B cell (primary cell): ENCODE results near the gene CSNK1A1. TPM values are rescaled to one million over a fixed set of nuclear protein-coding genes. Genes with fewer than 3 reads are reported as not detected.

ENCODE experiments used
- ATAC-seq: fragments of 200-7000 bp; cut with Tn5 transposase; one replicate; pipeline ENCODE4 v1.10.0; 2021; ENCODE audit warnings: low read depth, mild to moderate bottlenecking, moderate number of reproducible peaks, moderate library complexity
- CTCF ChIA-PET: fragments of 350-600 bp; sonication (Branson Sonifier 250); formaldehyde crosslinking; loops from one replicate; lab custom pipeline; 2021; ENCODE audit warnings: antibody characterized with exemption, inconsistent platforms; lab: Charles Lee
- POLR2A ChIA-PET: fragments of 350-600 bp; sonication (Branson Sonifier 250); formaldehyde crosslinking; loops from one replicate; lab custom pipeline; 2021; ENCODE audit warnings: antibody characterized with exemption; lab: Charles Lee
- DNase-seq: peaks from one replicate; pipeline ENCODE4 v3.0.0; 2013
- H2AFZ ChIP-seq: 2 replicates; pipeline ENCODE4 v1.6.1; 2012; ENCODE audit warnings: mild to moderate bottlenecking, low read depth, low read length; ENCODE audit not compliant: insufficient read depth, poor library complexity, severe bottlenecking
- H3K27ac ChIP-seq, 2 donors: 1 replicate in 1 of 2; 2 replicates in 1 of 2; pipeline ENCODE4 v1.5.1; 2012 to 2013; ENCODE audit warnings: low read length in 2 of 2, mild to moderate bottlenecking in 2 of 2, moderate library complexity in 1 of 2
- H3K27me3 ChIP-seq, 4 experiments: fragments of 200-600 bp in 1 of 4; sonication (generic) in 1 of 4; replicated peaks in 1 of 4; 1 replicate in 2 of 4; 2 replicates in 2 of 4; pipeline versions ENCODE4 v1.6.1 to v1.7.0; 2013 to 2016; ENCODE audit warnings: low read length in 3 of 4, mild to moderate bottlenecking in 2 of 4, mixed read lengths in 1 of 4, moderate library complexity in 1 of 4; ENCODE audit not compliant: insufficient read depth in 4 of 4, control insufficient read depth in 3 of 4; ENCODE audit errors: control extremely low read depth in 1 of 4
- H3K36me3 ChIP-seq, 2 experiments: replicated peaks in 1 of 2; 1 replicate in 1 of 2; 2 replicates in 1 of 2; pipeline versions ENCODE4 v1.6.1 to v1.7.1; 2013; ENCODE audit warnings: low read length in 1 of 2; ENCODE audit not compliant: insufficient read depth in 2 of 2, control insufficient read depth in 1 of 2; ENCODE audit errors: control extremely low read depth in 1 of 2, extremely low read depth in 1 of 2
- H3K4me1 ChIP-seq, 2 donors: fragments of 200-600 bp in 1 of 2; sonication (generic) in 1 of 2; 1 replicate in 1 of 2; 2 replicates in 1 of 2; pipeline versions ENCODE4 v1.5.1 to v1.6.1; 2013 to 2017; ENCODE audit warnings: low read length in 2 of 2; ENCODE audit not compliant: control insufficient read depth in 2 of 2, insufficient read depth in 2 of 2
- H3K4me2 ChIP-seq: replicated peaks from 2 replicates; pipeline ENCODE3; 2012; ENCODE audit warnings: mild to moderate bottlenecking, low read depth, low read length; ENCODE audit not compliant: poor library complexity, severe bottlenecking
- H3K4me3 ChIP-seq, 5 experiments: fragments of 200-600 bp in 1 of 5; sonication (generic) in 1 of 5; 1 replicate in 3 of 5; 2 replicates in 2 of 5; pipeline versions ENCODE4 v1.5.1 to v1.7.0; 2011 to 2016; ENCODE audit warnings: low read length in 4 of 5, mild to moderate bottlenecking in 4 of 5, low read depth in 2 of 5, control low read depth in 1 of 5, moderate library complexity in 1 of 5; ENCODE audit not compliant: insufficient read depth in 1 of 5; ENCODE audit errors: control extremely low read depth in 1 of 5, extremely low read depth in 1 of 5
- H3K79me2 ChIP-seq: fragments of 200-600 bp; sonication (generic); one replicate; pipeline ENCODE4 v1.6.0; 2016; ENCODE audit warnings: low read length; ENCODE audit not compliant: control insufficient read depth, insufficient read depth
- H3K9ac ChIP-seq: fragments of 200-600 bp; sonication (generic); 2 replicates; pipeline ENCODE4 v1.6.1; 2017; ENCODE audit warnings: mild to moderate bottlenecking, low read length, moderate library complexity
- H3K9me3 ChIP-seq, 3 donors: one replicate each; pipeline versions ENCODE4 v1.6.1 to v1.7.1; 2013; ENCODE audit warnings: low read length in 2 of 3; ENCODE audit not compliant: control insufficient read depth in 2 of 3, insufficient read depth in 1 of 3; ENCODE audit errors: control extremely low read depth in 1 of 3
- H4K20me1 ChIP-seq: 2 replicates; pipeline ENCODE4 v1.6.0; 2012; ENCODE audit warnings: mild to moderate bottlenecking, low read length; ENCODE audit not compliant: insufficient read depth, control insufficient read depth, poor library complexity, severe bottlenecking
- H3K27ac Mint-ChIP-seq: one replicate; pipeline ENCODE4 v1.8.0; 2021; ENCODE audit warnings: mixed read lengths
- H3K27me3 Mint-ChIP-seq: one replicate; pipeline ENCODE4 v1.8.0; 2021; ENCODE audit warnings: mixed read lengths
- H3K4me1 Mint-ChIP-seq: one replicate; pipeline ENCODE4 v1.8.0; 2021; ENCODE audit warnings: mixed read lengths
- H3K4me3 Mint-ChIP-seq: one replicate; pipeline ENCODE4 v1.8.0; 2021; ENCODE audit warnings: mixed read lengths
- H3K9me3 Mint-ChIP-seq: one replicate; pipeline ENCODE4 v1.8.0; 2022; ENCODE audit warnings: mixed read lengths; ENCODE audit not compliant: insufficient read depth
- CTCF ChIP-seq: fragments of 200-600 bp; IDR thresholded peaks from one replicate; pipeline ENCODE4 v1.8.0; 2022; ENCODE audit warnings: antibody characterized with exemption, mild to moderate bottlenecking
- EZH2 ChIP-seq: IDR thresholded peaks from 2 replicates; pipeline ENCODE4 v1.6.1; 2012; ENCODE audit warnings: borderline replicate concordance, low read depth, mild to moderate bottlenecking, moderate library complexity, low read length; ENCODE audit not compliant: insufficient read depth, poor library complexity, severe bottlenecking
- WGBS: methylation state at CpG from one replicate; pipeline ENCODE4 v1.1.5; 2013; ENCODE audit warnings: missing lambda C conversion rate; ENCODE audit not compliant: insufficient coverage; 5-methylcytosine and 5-hydroxymethylcytosine counted together
- intact Hi-C: fragments of 100-400 bp; cut with micrococcal nuclease; formaldehyde crosslinking; loops from one replicate; pipeline ENCODE4 v1.10.0; 2022
- polyA plus RNA-seq: library from polyadenylated mRNA; depleted of rRNA; stranded (reverse); fragments of >200 nt; gene quantifications from 2 replicates; pipeline ENCODE4 v1.2.3, GENCODE V29; 2012
- total RNA-seq, 2 donors: library from RNA; stranded (reverse); fragments of 120-200 nt in 1 of 2; gene quantifications; 1 replicate in 1 of 2; 2 replicates in 1 of 2; pipeline versions ENCODE4 v1.2.3 to v1.2.4, GENCODE V29; 2013 to 2022

Gene CSNK1A1
- total and polyA plus RNA-seq, 2 donors (not counting 1 experiment from before 2014, with no cell fraction given): 45.9 to 168 TPM

GRCh38 chr5:149581192-149581861, 30.1 kb upstream of the CSNK1A1 start, which contains the start of gene ARHGEF37:
Gene ARHGEF37, plus strand, starts transcription at chr5:149581498. Its CDS starts 16,272 bp downstream, at chr5:149597770.
- DNase-seq (peak; percentile 36), ATAC-seq (peak; percentile 61)
- H3K27ac ChIP-seq: no peak within 1 kb of the TSS
- peak within 1 kb of the TSS; percentile 84 for H3K4me2 ChIP-seq
- H3K9ac ChIP-seq: peak within 1 kb of the TSS; percentile 62
- H4K20me1 ChIP-seq: no peaks in the 10 kb centered on the region
- H3K27me3 Mint-ChIP-seq: peaks cover 17% of the 10 kb centered on the region
- ChIA-PET CTCF (interaction anchor here (0.6 to 2.3 kb wide), 3 partner anchors 9 to 38 kb away, joined by 4 to 6 read pairs (median 5); no protein-coding TSS in a partner anchor), POLR2A (interaction anchor here (0.5 kb wide), 1 partner anchor 47 kb away, joined by 3 read pairs; no protein-coding TSS in a partner anchor)
- H3K9me3 ChIP-seq: peaks cover 0 to 5% (median 0%) of the 10 kb centered on the region in 3 donors
- peaks cover 10% of the 10 kb centered on the region for H3K4me1 Mint-ChIP-seq
- H3K27ac Mint-ChIP-seq: no peak within 1 kb of the TSS
- H2AFZ ChIP-seq: peak within 1 kb of the TSS; percentile 71
- peak within 1 kb of the TSS; percentile 77 for H3K4me3 Mint-ChIP-seq
- WGBS: 3% methylated on average over 55 of the region's 56 CpGs
- H3K36me3 ChIP-seq: no peaks in the 10 kb centered on the region
- peaks cover 0 to 22% (median 11%) of the 10 kb centered on the region in 4 experiments for H3K27me3 ChIP-seq
- H3K9me3 Mint-ChIP-seq: no peaks in the 10 kb centered on the region
- peak within 1 kb of the TSS in 4 of 5 experiments; percentile 26 to 54 (median 42) for H3K4me3 ChIP-seq
- intact Hi-C loops: no loop called here
- H3K4me1 ChIP-seq: peaks cover 10 to 11% of the 10 kb centered on the region in 2 donors
- H3K79me2 ChIP-seq: no peaks in the 10 kb centered on the region
- TF ChIP-seq CTCF (no peak), EZH2 (no peak)

- ATAC-seq (no peak), DNase-seq (no peak)
- peaks cover 10 to 11% of the 10 kb centered on the region in 2 donors for H3K4me1 ChIP-seq
- H3K9ac ChIP-seq: peak overlapping the region; percentile 62
- peak overlapping the region; percentile 77 for H3K4me3 Mint-ChIP-seq
- ChIA-PET CTCF (interaction anchor here (1.3 to 2.3 kb wide), 3 partner anchors 16 to 38 kb away, joined by 3 to 6 read pairs (median 5); no protein-coding TSS in a partner anchor), POLR2A (no interaction called here)
- H2AFZ ChIP-seq: peak overlapping the region; percentile 71
- peaks cover 0 to 5% (median 0%) of the 10 kb centered on the region in 3 donors for H3K9me3 ChIP-seq
- H3K27ac ChIP-seq: no peak overlapping the region
- peak overlapping the region in 4 of 5 experiments; percentile 26 to 54 (median 42) for H3K4me3 ChIP-seq
- H3K9me3 Mint-ChIP-seq: no peaks in the 10 kb centered on the region
- H3K36me3 ChIP-seq: no peaks in the 10 kb centered on the region
- no peaks in the 10 kb centered on the region for H3K79me2 ChIP-seq
- H3K27me3 ChIP-seq: peaks cover 0 to 22% (median 11%) of the 10 kb centered on the region in 4 experiments
- TF ChIP-seq CTCF: no peak
- no peak for TF ChIP-seq EZH2
- H3K27ac Mint-ChIP-seq: no peak overlapping the region
- peaks cover 10% of the 10 kb centered on the region for H3K4me1 Mint-ChIP-seq
- H3K27me3 Mint-ChIP-seq: peaks cover 17% of the 10 kb centered on the region
- H3K4me2 ChIP-seq: peak overlapping the region; percentile 84
- 60% methylated on average over 10 of the region's 10 CpGs for WGBS
- intact Hi-C loops: no loop called here
- H4K20me1 ChIP-seq: no peaks in the 10 kb centered on the region
These were observed 29.6 kb upstream of the CSNK1A1 start for GRCh38 chr5:149580808-149581191.
